Peyer's patch (tissue), 4 donors: ENCODE data around the gene SLC22A17. TPM values are rescaled to one million over a fixed set of nuclear protein-coding genes. Genes with fewer than 3 reads are reported as not detected.
A peak's percentile ranks its signal among the peaks of the same experiment; 100 is the strongest.

ENCODE experiments used
- DNase-seq, 3 donors: peaks; one replicate each; pipeline ENCODE4 v3.0.0-alpha.2; 2017 to 2019
- H3K27ac ChIP-seq, 4 donors: fragments of 200-600 bp; sonication (generic); one replicate each; pipeline ENCODE4 v1.5.1; 2016 to 2019
- H3K27me3 ChIP-seq, 2 donors: fragments of 200-600 bp; sonication (generic); one replicate each; pipeline ENCODE4 v1.5.1; 2019
- H3K36me3 ChIP-seq, 3 donors: fragments of 200-600 bp; sonication (generic); one replicate each; pipeline ENCODE4 v1.5.1; 2016 to 2019
- H3K4me1 ChIP-seq, 4 donors: fragments of 200-600 bp; sonication (generic); one replicate each; pipeline ENCODE4 v1.5.1; 2016 to 2019
- H3K4me3 ChIP-seq, 4 donors: fragments of 200-600 bp; sonication (generic); 1 replicate in 3 of 4; 2 replicates in 1 of 4; pipeline ENCODE4 v1.5.1; 2016 to 2019; ENCODE audit warnings: mild to moderate bottlenecking in 1 of 4
- H3K9me3 ChIP-seq, 4 donors: fragments of 200-600 bp; sonication (generic); one replicate each; pipeline ENCODE4 v1.5.1; 2016 to 2019; ENCODE audit warnings: mild to moderate bottlenecking in 1 of 4
- CTCF ChIP-seq, 6 experiments: fragments of 450-650 bp in 4 of 6; fragments of 200-600 bp in 2 of 6; sonication (generic) in 1 of 6; IDR thresholded peaks; one replicate each; pipeline ENCODE4 v1.5.1; 2017 to 2019; ENCODE audit warnings: antibody characterized with exemption in 6 of 6, mild to moderate bottlenecking in 3 of 6, moderate library complexity in 1 of 6
- POLR2A ChIP-seq, 2 donors: fragments of 450-650 bp; IDR thresholded peaks; one replicate each; pipeline ENCODE4 v1.5.1; 2017; ENCODE audit warnings: antibody characterized with exemption in 2 of 2, mild to moderate bottlenecking in 2 of 2, moderate library complexity in 2 of 2
- total RNA-seq, 4 donors: library from RNA; depleted of rRNA; stranded (reverse); fragments of >200 nt; gene quantifications; one replicate each; pipeline ENCODE4 v1.1.0, GENCODE V29; 2016

Gene SLC22A17
- total RNA-seq, 4 donors from 2014 or later: 1.6 to 19.0 (median 5.2) TPM

- Histone ChIP-seq H3K36me3 (peaks cover 0 to 36% (median 0%) of the 10 kb centered on the region in 3 donors), H3K27me3 (no peaks in the 10 kb centered on the region), H3K27ac (peak overlapping the region; percentile 77 to 89 (median 85)), H3K9me3 (no peaks in the 10 kb centered on the region), H3K4me1 (peaks cover 0 to 37% (median 4%) of the 10 kb centered on the region in 4 donors), H3K4me3 (peak overlapping the region; percentile 53 to 75 (median 62))
- TF ChIP-seq CTCF (IDR thresholded peaks at IDR 0.05) (no peak), POLR2A (IDR thresholded peaks at IDR 0.05) (no peak)
- DNase-seq: no peak
Measured at GRCh38 chr14:23307146-23307530, 45.5 kb downstream of the SLC22A17 start.

GRCh38 chr14:23306412-23307145 lies 46.1 kb downstream of the SLC22A17 start, which contains the start of gene BCL2L2:
BCL2L2 (plus strand) TSS chr14:23306833; CDS start chr14:23307768, 935 bp downstream.
- peak; percentile 78 to 95 (median 93) for DNase-seq
- TF ChIP-seq CTCF (IDR thresholded peaks at IDR 0.05) (no peak), POLR2A (IDR thresholded peaks at IDR 0.05) (peak; percentile 57 to 81)
- Histone ChIP-seq H3K4me3 (peak within 1 kb of the TSS; percentile 53 to 75 (median 62)), H3K27me3 (no peaks in the 10 kb centered on the region), H3K27ac (peak within 1 kb of the TSS; percentile 77 to 89 (median 85)), H3K9me3 (no peaks in the 10 kb centered on the region), H3K4me1 (peaks cover 0 to 37% (median 4%) of the 10 kb centered on the region in 4 donors), H3K36me3 (peaks cover 0 to 36% (median 0%) of the 10 kb centered on the region in 3 donors)

- no peaks in the 10 kb centered on the region for H3K9me3 ChIP-seq
- peak; percentile 88 to 96 (median 96) for DNase-seq
- H3K4me1 ChIP-seq: peaks cover 0 to 29% (median 5%) of the 10 kb centered on the region in 4 donors
- H3K4me3 ChIP-seq: peak within 1 kb of the TSS; percentile 76 to 96 (median 82)
- H3K27ac ChIP-seq: peak within 1 kb of the TSS; percentile 97 to 100 (median 100)
- peaks cover 0 to 13% (median 0%) of the 10 kb centered on the region in 3 donors for H3K36me3 ChIP-seq
- TF ChIP-seq POLR2A (IDR thresholded peaks at IDR 0.05) (peak in 1 of 2 donors; percentile 14), CTCF (IDR thresholded peaks at IDR 0.05) (no peak)
- H3K27me3 ChIP-seq: no peaks in the 10 kb centered on the region
Measured at GRCh38 chr14:23302290-23303225, 50.1 kb downstream of the SLC22A17 start, which contains the start of gene PPP1R3E. PPP1R3E (minus strand) TSS chr14:23302859; CDS start chr14:23302576, 283 bp downstream.

- Histone ChIP-seq H3K27ac (peak overlapping the region; percentile 97 to 100 (median 100)), H3K27me3 (no peaks in the 10 kb centered on the region), H3K9me3 (no peaks in the 10 kb centered on the region), H3K4me1 (peaks cover 0 to 25% (median 4%) of the 10 kb centered on the region in 4 donors), H3K4me3 (peak overlapping the region; percentile 76 to 96 (median 82)), H3K36me3 (peaks cover 0 to 19% (median 0%) of the 10 kb centered on the region in 3 donors)
- TF ChIP-seq CTCF (IDR thresholded peaks at IDR 0.05): no peak
- peak; percentile 68 to 69 for TF ChIP-seq POLR2A (IDR thresholded peaks at IDR 0.05)
- DNase-seq: no peak
Measured at GRCh38 chr14:23301969-23302289, 50.8 kb downstream of the SLC22A17 start.

- H3K9me3 ChIP-seq: no peaks in the 10 kb centered on the region
- peaks cover 0 to 25% (median 4%) of the 10 kb centered on the region in 4 donors for H3K4me1 ChIP-seq
- DNase-seq: peak; percentile 94 to 99 (median 98)
- peaks cover 0 to 19% (median 0%) of the 10 kb centered on the region in 3 donors for H3K36me3 ChIP-seq
- peak overlapping the region; percentile 76 to 96 (median 82) for H3K4me3 ChIP-seq
- no peaks in the 10 kb centered on the region for H3K27me3 ChIP-seq
- TF ChIP-seq POLR2A (IDR thresholded peaks at IDR 0.05) (peak; percentile 28 to 71), CTCF (IDR thresholded peaks at IDR 0.05) (peak; percentile 73 to 95 (median 82))
- peak overlapping the region; percentile 97 to 100 (median 100) for H3K27ac ChIP-seq
Measured at GRCh38 chr14:23301288-23301968, 51.3 kb downstream of the SLC22A17 start.
